Measurements from ENCODE around the gene TMCO6.

Gene TMCO6

DNA sequence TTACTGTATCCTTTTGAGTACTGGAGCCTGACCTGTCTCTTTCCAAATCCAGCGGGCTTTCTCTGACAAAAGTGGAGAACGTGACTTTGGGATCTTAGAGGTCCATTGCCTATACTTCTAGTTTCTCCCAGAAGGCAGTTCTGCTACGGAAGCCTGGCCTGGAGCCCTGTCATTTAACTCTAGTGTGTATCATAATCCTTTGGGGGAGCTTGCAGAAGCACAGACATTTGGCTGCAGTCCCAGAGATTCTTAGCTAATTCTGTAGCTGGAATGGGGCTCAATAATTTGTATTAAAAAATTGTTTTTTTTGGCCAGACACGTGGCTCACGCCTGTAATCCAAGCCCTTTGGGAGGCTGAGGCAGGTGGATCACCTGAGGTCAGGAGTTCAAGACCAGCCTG lies 55.0 kb downstream of the TMCO6 start:
- Histone ChIP-seq H3K27ac (ENCODE audit: insufficient read depth, low read depth, low read length, poor library complexity, severe bottlenecking) (no peak overlapping the region), H3K36me3 (ENCODE audit: control insufficient read depth, insufficient read depth, low read length) (peaks cover 31% of the 10 kb centered on the region), H3K4me1 (ENCODE audit: control insufficient read depth, insufficient read depth, low read length) (no peaks in the 10 kb centered on the region), H3K4me3 (ENCODE audit: insufficient read depth, low read depth, low read length) (no peak overlapping the region), H3K9me3 (ENCODE audit: control insufficient read depth, low read length) (no peaks in the 10 kb centered on the region), H3K27me3 (ENCODE audit: control insufficient read depth, insufficient read depth, low read length, poor library complexity, severe bottlenecking) (no peaks in the 10 kb centered on the region)
- WGBS, 2 experiments = 93 to 95% methylated on average over 5 of the region's 5 CpGs

Measured in ectodermal cell (in vitro differentiated cells).